ENCODE measurements around the gene CHMP5.

CHMP5 gene

DNA sequence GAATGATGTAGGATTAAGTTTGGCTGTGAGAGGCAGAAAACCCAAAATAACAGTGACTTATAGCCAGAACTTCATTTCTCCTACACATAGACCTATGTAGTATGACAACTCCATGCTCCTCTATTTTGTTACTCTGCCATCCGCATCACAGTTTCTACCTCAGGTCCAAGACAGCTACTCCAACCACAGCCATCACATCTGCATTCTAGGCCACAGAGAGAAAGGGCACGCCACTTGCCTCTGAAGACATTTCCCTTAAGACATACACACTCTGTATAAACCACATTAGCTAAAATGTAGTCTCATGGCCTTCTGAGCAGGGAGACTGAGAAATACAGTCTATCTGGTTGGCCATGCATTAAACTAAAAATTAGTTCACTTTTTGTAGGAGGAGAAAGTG, 14.9 kb upstream of the CHMP5 start:
- ATAC-seq: no peak
- TF ChIP-seq TCF4 (CRISPR knock-in tag; IDR thresholded peaks at IDR 0.05; ENCODE audit: borderline replicate concordance) (no peak), ZC3H10 (CRISPR knock-in tag; IDR thresholded peaks at IDR 0.05) (no peak), OSR1 (CRISPR knock-in tag; IDR thresholded peaks at IDR 0.05) (no peak), PPARA (CRISPR knock-in tag; IDR thresholded peaks at IDR 0.05; ENCODE audit: borderline replicate concordance) (no peak), ESRRG (CRISPR knock-in tag; IDR thresholded peaks at IDR 0.05) (no peak), CREB5 (CRISPR knock-in tag; IDR thresholded peaks at IDR 0.05; ENCODE audit: low read depth) (no peak), ZFP30 (CRISPR knock-in tag; IDR thresholded peaks at IDR 0.05) (no peak), SNAI2 (CRISPR knock-in tag; IDR thresholded peaks at IDR 0.05) (no peak), ZNF8 (CRISPR knock-in tag; IDR thresholded peaks at IDR 0.05) (no peak), ZNF565 (CRISPR knock-in tag; conservative IDR thresholded peaks at IDR 0.05; ENCODE audit: low read depth) (no peak), RARB (CRISPR knock-in tag; IDR thresholded peaks at IDR 0.05) (no peak), POU6F1 (CRISPR knock-in tag; IDR thresholded peaks at IDR 0.05; ENCODE audit: borderline replicate concordance, low read depth) (no peak), ZNF70 (CRISPR knock-in tag; IDR thresholded peaks at IDR 0.05) (no peak), ISL1 (CRISPR knock-in tag; IDR thresholded peaks at IDR 0.05) (no peak)
- TF ChIP-seq, protein P1, sequence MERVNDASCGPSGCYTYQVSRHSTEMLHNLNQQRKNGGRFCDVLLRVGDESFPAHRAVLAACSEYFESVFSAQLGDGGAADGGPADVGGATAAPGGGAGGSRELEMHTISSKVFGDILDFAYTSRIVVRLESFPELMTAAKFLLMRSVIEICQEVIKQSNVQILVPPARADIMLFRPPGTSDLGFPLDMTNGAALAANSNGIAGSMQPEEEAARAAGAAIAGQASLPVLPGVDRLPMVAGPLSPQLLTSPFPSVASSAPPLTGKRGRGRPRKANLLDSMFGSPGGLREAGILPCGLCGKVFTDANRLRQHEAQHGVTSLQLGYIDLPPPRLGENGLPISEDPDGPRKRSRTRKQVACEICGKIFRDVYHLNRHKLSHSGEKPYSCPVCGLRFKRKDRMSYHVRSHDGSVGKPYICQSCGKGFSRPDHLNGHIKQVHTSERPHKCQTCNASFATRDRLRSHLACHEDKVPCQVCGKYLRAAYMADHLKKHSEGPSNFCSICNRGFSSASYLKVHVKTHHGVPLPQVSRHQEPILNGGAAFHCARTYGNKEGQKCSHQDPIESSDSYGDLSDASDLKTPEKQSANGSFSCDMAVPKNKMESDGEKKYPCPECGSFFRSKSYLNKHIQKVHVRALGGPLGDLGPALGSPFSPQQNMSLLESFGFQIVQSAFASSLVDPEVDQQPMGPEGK (CRISPR knock-in tag; IDR thresholded peaks at IDR 0.05; ENCODE audit: borderline replicate concordance): no peak
- TF ChIP-seq, protein P2, sequence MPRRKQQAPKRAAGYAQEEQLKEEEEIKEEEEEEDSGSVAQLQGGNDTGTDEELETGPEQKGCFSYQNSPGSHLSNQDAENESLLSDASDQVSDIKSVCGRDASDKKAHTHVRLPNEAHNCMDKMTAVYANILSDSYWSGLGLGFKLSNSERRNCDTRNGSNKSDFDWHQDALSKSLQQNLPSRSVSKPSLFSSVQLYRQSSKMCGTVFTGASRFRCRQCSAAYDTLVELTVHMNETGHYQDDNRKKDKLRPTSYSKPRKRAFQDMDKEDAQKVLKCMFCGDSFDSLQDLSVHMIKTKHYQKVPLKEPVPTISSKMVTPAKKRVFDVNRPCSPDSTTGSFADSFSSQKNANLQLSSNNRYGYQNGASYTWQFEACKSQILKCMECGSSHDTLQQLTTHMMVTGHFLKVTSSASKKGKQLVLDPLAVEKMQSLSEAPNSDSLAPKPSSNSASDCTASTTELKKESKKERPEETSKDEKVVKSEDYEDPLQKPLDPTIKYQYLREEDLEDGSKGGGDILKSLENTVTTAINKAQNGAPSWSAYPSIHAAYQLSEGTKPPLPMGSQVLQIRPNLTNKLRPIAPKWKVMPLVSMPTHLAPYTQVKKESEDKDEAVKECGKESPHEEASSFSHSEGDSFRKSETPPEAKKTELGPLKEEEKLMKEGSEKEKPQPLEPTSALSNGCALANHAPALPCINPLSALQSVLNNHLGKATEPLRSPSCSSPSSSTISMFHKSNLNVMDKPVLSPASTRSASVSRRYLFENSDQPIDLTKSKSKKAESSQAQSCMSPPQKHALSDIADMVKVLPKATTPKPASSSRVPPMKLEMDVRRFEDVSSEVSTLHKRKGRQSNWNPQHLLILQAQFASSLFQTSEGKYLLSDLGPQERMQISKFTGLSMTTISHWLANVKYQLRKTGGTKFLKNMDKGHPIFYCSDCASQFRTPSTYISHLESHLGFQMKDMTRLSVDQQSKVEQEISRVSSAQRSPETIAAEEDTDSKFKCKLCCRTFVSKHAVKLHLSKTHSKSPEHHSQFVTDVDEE (CRISPR knock-in tag; IDR thresholded peaks at IDR 0.05): no peak

DNA sequence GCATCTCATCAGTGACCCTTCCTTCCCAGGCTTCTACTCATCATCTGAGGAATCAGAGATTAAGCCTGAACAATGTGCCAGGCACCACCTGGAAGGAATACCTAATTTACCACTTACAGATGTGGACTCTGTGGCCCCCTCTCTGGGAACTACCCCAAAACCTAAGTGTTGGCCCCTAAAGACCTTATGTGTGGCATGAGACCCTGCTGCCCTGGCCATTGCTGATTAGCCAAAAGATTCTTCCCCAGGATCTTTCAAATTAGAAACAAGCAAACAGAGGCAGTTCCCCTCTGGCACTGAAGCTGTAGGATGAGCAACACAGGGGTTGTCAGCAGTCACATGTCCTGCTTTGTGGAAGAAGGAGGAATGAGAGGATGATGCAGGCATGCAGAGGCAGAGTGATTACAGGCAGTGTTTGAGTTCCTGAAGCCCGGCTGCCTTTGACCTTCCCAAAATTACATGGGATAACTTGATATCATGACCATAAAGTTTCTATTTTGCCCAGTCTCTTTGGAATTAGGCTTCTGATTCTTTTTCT, 14.3 kb upstream of the CHMP5 start:
- no peak; the same call in 1 of the 3 replicates for ATAC-seq
- TF ChIP-seq OSR1 (CRISPR knock-in tag; IDR thresholded peaks at IDR 0.05) (no peak), ZFP3 (CRISPR knock-in tag; IDR thresholded peaks at IDR 0.05) (no peak), TCF4 (CRISPR knock-in tag; IDR thresholded peaks at IDR 0.05; ENCODE audit: borderline replicate concordance) (no peak), SNAI2 (CRISPR knock-in tag; IDR thresholded peaks at IDR 0.05) (no peak), TOX (CRISPR knock-in tag; IDR thresholded peaks at IDR 0.05; ENCODE audit: borderline replicate concordance) (no peak), POU6F1 (CRISPR knock-in tag; IDR thresholded peaks at IDR 0.05; ENCODE audit: borderline replicate concordance, low read depth) (no peak), CSRNP3 (CRISPR knock-in tag; IDR thresholded peaks at IDR 0.05) (no peak), ZNF8 (CRISPR knock-in tag; IDR thresholded peaks at IDR 0.05) (no peak), GLIS3 (CRISPR knock-in tag; IDR thresholded peaks at IDR 0.05) (no peak)
- TF ChIP-seq, protein P1 (CRISPR knock-in tag; IDR thresholded peaks at IDR 0.05; ENCODE audit: borderline replicate concordance): no peak
